ENCODE results near the gene LFNG. TPM values are rescaled to one million over a fixed set of nuclear protein-coding genes. Genes with fewer than 3 reads are reported as not detected.

LFNG gene
- total and polyA plus RNA-seq, 9 donors = 0.86 to 8.2 (median 3.3) TPM

Small RNAs within 50 kb of the gene (microRNA-seq; reads per million reads assigned to microRNA genes)
- gene MIR4648 = 0 reads per million in 3 donors

Small RNAs within 50 kb of the gene (small RNA-seq; reads per million reads assigned to genes)
- not detected for gene MIR4648

Other genes with a start within 250 kb of the LFNG start
- 10 to 100 TPM in 5 of 7 donors, 1 to 10 TPM in 2; 3.2 to 37.2 (median 19.7) TPM for gene SNX8, start 205.3 kb upstream of the LFNG start, total RNA-seq
- 10 to 100 TPM in 1 of 2 donors, 1 to 10 TPM in 1; 9.4 to 13.3 TPM for gene SNX8, start 205.3 kb upstream of the LFNG start, polyA plus RNA-seq
- 100 to 1,000 TPM in 6 of 7 donors, 10 to 100 TPM in 1; 67.2 to 133 (median 114) TPM for gene EIF3B, start 164.9 kb upstream of the LFNG start, total RNA-seq
- gene EIF3B, start 164.9 kb upstream of the LFNG start, polyA plus RNA-seq = 100 to 1,000 TPM in 1 of 2 donors, 10 to 100 TPM in 1; 62.3 to 185 TPM
- gene CHST12, start 116.2 kb upstream of the LFNG start, total RNA-seq = 10 to 100 TPM in 6 of 7 donors, 1 to 10 TPM in 1; 7.8 to 21.7 (median 12.6) TPM
- gene CHST12, start 116.2 kb upstream of the LFNG start, polyA plus RNA-seq = 10 to 100 TPM in 1 of 2 donors, 1 to 10 TPM in 1; 3.9 to 16.5 TPM
- not detected for gene GRIFIN, start 43.4 kb upstream of the LFNG start, total RNA-seq
- gene GRIFIN, start 43.4 kb upstream of the LFNG start, polyA plus RNA-seq = not detected
- 10 to 100 TPM; 26.9 to 33.5 (median 30.2) TPM for gene BRAT1, start 35.8 kb downstream of the LFNG start, total RNA-seq
- 10 to 100 TPM in 1 of 2 donors, 1 to 10 TPM in 1; 1.3 to 39.1 TPM for gene BRAT1, start 35.8 kb downstream of the LFNG start, polyA plus RNA-seq
- gene IQCE, start 39.2 kb downstream of the LFNG start, total RNA-seq = 10 to 100 TPM in 6 of 7 donors, 1 to 10 TPM in 1; 7.2 to 19.2 (median 14.1) TPM
- 1 to 10 TPM; 4.4 to 6.8 TPM for gene IQCE, start 39.2 kb downstream of the LFNG start, polyA plus RNA-seq
- 10 to 100 TPM in 6 of 7 donors, 1 to 10 TPM in 1; 7.7 to 34.4 (median 22.7) TPM for gene TTYH3, start 112.2 kb downstream of the LFNG start, total RNA-seq
- gene TTYH3, start 112.2 kb downstream of the LFNG start, polyA plus RNA-seq = 10 to 100 TPM in 1 of 2 donors, 1 to 10 TPM in 1; 5.6 to 21.0 TPM
- gene AMZ1, start 168.4 kb downstream of the LFNG start, total RNA-seq = 1 to 10 TPM in 2 of 7 donors, under 1 TPM in 4, not detected in 1; 0.24 to 2.6 (median 0.93) TPM
- gene AMZ1, start 168.4 kb downstream of the LFNG start, polyA plus RNA-seq = under 1 TPM; 0.15 to 0.45 TPM